Measurements from ENCODE around the gene TRRAP.

GRCh38 chr7:98985945-98986344 is 107.6 kb downstream of the TRRAP start:
- TF ChIP-seq POLR2A (IDR thresholded peaks at IDR 0.05) (no peak), CTCF (IDR thresholded peaks at IDR 0.05) (no peak)
